CD4-positive, alpha-beta T cell (primary cell): Measurements from ENCODE around the gene MAP7D3. TPM values are rescaled to one million over a fixed set of nuclear protein-coding genes. Genes with fewer than 3 reads are reported as not detected.
"Not testable (repeated sequence)": the region's sequence is repeated elsewhere in the genome, so short reads cannot be mapped to it uniquely, and the experiment has no call there.

Experiments used
- ATAC-seq: fragments of 200-7000 bp; cut with Tn5 transposase; one replicate; pipeline ENCODE4 v1.10.0; 2022; ENCODE audit warnings: mild to moderate bottlenecking; ENCODE audit not compliant: poor library complexity
- CTCF ChIA-PET: fragments of 350-600 bp; sonication (Branson Sonifier 250); formaldehyde crosslinking; loops from one replicate; lab custom pipeline; 2021; ENCODE audit warnings: antibody characterized with exemption, inconsistent platforms; lab: Charles Lee
- POLR2A ChIA-PET: fragments of 350-600 bp; sonication (Branson Sonifier 250); formaldehyde crosslinking; loops from one replicate; lab custom pipeline; 2021; ENCODE audit warnings: antibody characterized with exemption, inconsistent platforms; lab: Charles Lee
- DNase-seq, 14 experiments: peaks; one replicate each; pipeline ENCODE4 v3.0.0-alpha.2; 2013 to 2020; ENCODE audit warnings: mixed read lengths in 2 of 14
- H3K27ac ChIP-seq, 2 donors: one replicate each; pipeline versions ENCODE4 v1.5.1 to v1.7.0; 2013; ENCODE audit warnings: low read length in 2 of 2, low read depth in 1 of 2, mild to moderate bottlenecking in 1 of 2
- H3K27me3 ChIP-seq, 2 experiments: 1 replicate in 1 of 2; 2 replicates in 1 of 2; pipeline versions ENCODE4 v1.6.1 to v1.7.0; 2013; ENCODE audit warnings: low read length in 2 of 2, control low read depth in 1 of 2, mild to moderate bottlenecking in 1 of 2, moderate library complexity in 1 of 2; ENCODE audit not compliant: insufficient read depth in 2 of 2, control insufficient read depth in 1 of 2
- H3K36me3 ChIP-seq: one replicate; pipeline ENCODE4 v1.6.1; 2013; ENCODE audit warnings: low read length, control low read depth; ENCODE audit not compliant: insufficient read depth
- H3K4me1 ChIP-seq: one replicate; pipeline ENCODE4 v1.6.1; 2013; ENCODE audit warnings: low read length, control low read depth; ENCODE audit not compliant: insufficient read depth
- H3K4me3 ChIP-seq: one replicate; pipeline ENCODE4 v1.5.1; 2013; ENCODE audit warnings: mild to moderate bottlenecking, low read length, moderate library complexity
- H3K9me3 ChIP-seq, 2 experiments: 1 replicate in 1 of 2; 2 replicates in 1 of 2; pipeline versions ENCODE4 v1.6.1 to v1.7.0; 2013; ENCODE audit warnings: low read length in 2 of 2, mild to moderate bottlenecking in 2 of 2, control low read depth in 1 of 2, moderate library complexity in 1 of 2; ENCODE audit not compliant: control insufficient read depth in 1 of 2, insufficient read depth in 1 of 2
- H3K27ac Mint-ChIP-seq: one replicate; pipeline ENCODE4 v1.8.0; 2020; ENCODE audit warnings: mixed read lengths
- H3K27me3 Mint-ChIP-seq: one replicate; pipeline ENCODE4 v1.8.0; 2021; ENCODE audit warnings: mixed read lengths
- H3K36me3 Mint-ChIP-seq: one replicate; pipeline ENCODE4 v1.8.0; 2021; ENCODE audit warnings: low read depth, mixed read lengths
- H3K4me1 Mint-ChIP-seq: one replicate; pipeline ENCODE4 v1.8.0; 2021; ENCODE audit warnings: low read depth, mixed read lengths
- H3K4me3 Mint-ChIP-seq: one replicate; pipeline ENCODE4 v1.8.0; 2020; ENCODE audit warnings: mild to moderate bottlenecking, mixed read lengths
- H3K9me3 Mint-ChIP-seq: one replicate; pipeline ENCODE4 v1.8.0; 2020; ENCODE audit warnings: mixed read lengths
- intact Hi-C, 2 experiments: fragments of 100-400 bp; cut with DNase I in 1 of 2; cut with micrococcal nuclease in 1 of 2; formaldehyde crosslinking; loops; one replicate each; pipeline versions ENCODE4 v1.15.1 to v1.9.0; 2023 to 2025; cut with DNase I, micrococcal nuclease
- total RNA-seq, 174 experiments: library from RNA in 2 of 174; stranded (reverse) in 2 of 174; gene quantifications; one replicate each; pipeline ENCODE4 v1.2.3 and lab custom pipeline; 2021 to 2026
- TF ChIP-seq, protein P1 (sequence below): fragments of 200-600 bp; IDR thresholded peaks from one replicate; pipeline ENCODE4 v1.8.0; 2022; ENCODE audit warnings: antibody characterized with exemption, mild to moderate bottlenecking

MAP7D3 gene
- total RNA-seq, 2 experiments from 2014 or later = 3.2 to 3.7 TPM

DNA sequence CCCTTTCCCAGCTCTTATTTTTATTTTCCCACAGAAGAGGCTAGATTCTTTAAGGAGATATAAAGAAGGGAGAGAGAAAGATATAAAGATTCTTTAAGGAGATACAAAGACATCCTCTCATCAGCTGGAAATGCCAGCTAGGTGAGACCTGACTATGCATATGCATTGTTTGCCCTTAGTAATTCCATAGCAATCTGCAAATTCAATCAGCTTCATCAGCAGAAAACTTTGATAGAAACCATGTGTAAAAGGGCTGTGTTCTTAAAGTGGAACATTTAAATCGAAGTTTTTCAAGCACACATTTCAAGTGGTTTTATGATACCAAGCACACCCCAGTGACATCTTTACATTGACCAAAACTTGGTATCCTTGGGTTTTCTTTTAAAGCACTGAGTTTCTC, 79.8 kb downstream of the MAP7D3 start:
- Histone ChIP-seq H3K4me1 (no peaks in the 10 kb centered on the region), H3K9me3 (no peaks in the 10 kb centered on the region), H3K4me3 (no peak overlapping the region), H3K27me3 (no peaks in the 10 kb centered on the region), H3K27ac (no peak overlapping the region), H3K36me3 (peaks cover 4% of the 10 kb centered on the region)
- no peaks in the 10 kb centered on the region for H3K27me3 Mint-ChIP-seq
- ATAC-seq (no peak), DNase-seq (no peak)
- H3K27ac Mint-ChIP-seq = no peak overlapping the region
- ChIA-PET CTCF (interaction anchor here (0.5 kb wide), 1 partner anchor 53 kb away, joined by 3 read pairs; no protein-coding TSS in a partner anchor), POLR2A (no interaction called here)
- TF ChIP-seq, protein P1, sequence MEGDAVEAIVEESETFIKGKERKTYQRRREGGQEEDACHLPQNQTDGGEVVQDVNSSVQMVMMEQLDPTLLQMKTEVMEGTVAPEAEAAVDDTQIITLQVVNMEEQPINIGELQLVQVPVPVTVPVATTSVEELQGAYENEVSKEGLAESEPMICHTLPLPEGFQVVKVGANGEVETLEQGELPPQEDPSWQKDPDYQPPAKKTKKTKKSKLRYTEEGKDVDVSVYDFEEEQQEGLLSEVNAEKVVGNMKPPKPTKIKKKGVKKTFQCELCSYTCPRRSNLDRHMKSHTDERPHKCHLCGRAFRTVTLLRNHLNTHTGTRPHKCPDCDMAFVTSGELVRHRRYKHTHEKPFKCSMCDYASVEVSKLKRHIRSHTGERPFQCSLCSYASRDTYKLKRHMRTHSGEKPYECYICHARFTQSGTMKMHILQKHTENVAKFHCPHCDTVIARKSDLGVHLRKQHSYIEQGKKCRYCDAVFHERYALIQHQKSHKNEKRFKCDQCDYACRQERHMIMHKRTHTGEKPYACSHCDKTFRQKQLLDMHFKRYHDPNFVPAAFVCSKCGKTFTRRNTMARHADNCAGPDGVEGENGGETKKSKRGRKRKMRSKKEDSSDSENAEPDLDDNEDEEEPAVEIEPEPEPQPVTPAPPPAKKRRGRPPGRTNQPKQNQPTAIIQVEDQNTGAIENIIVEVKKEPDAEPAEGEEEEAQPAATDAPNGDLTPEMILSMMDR = no peak
- no peaks in the 10 kb centered on the region for H3K9me3 Mint-ChIP-seq
- no peak overlapping the region for H3K4me3 Mint-ChIP-seq
- no peaks in the 10 kb centered on the region for H3K36me3 Mint-ChIP-seq
- intact Hi-C loops = no loop called here
- peaks cover 4% of the 10 kb centered on the region for H3K4me1 Mint-ChIP-seq

DNA sequence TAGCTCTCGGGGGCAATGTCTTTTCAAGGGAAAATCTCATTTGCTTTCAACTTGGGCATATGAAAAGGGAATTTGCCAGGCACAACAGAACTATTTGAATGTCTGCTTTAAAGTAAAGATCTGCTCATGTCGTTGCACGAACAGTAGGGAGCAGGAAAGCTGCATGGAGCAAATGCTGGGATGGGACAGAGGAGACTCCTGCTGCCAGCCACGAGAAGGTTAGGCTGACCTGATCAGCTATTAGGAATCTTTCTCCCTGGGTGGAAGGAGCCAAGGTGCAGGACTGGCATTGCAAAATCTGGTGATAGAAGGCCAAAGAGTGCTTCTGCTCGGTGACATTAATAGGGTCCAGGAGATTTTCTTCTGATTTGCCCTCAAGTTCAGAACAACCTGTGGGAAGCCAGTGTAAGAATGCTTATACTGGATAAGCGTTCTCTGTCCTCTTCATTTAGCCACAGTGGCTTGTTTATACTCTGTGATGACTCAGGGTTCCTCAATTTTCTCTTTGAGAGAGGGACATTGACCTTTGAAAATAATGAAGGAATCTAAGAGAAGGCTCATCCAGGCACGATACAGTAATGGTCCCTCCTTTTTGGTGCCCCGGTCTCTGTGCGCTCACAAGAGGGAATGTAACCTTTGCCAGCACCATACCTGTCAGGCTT, 80.9 kb downstream of the MAP7D3 start:
- POLR2A ChIA-PET = no interaction called here
- H3K9me3 ChIP-seq = no peaks in the 10 kb centered on the region
- Mint-ChIP-seq H3K27me3 (no peaks in the 10 kb centered on the region), H3K36me3 (no peaks in the 10 kb centered on the region), H3K4me3 (no peak overlapping the region), H3K9me3 (no peaks in the 10 kb centered on the region), H3K4me1 (peaks cover 9% of the 10 kb centered on the region), H3K27ac (no peak overlapping the region)
- no peak overlapping the region for H3K27ac ChIP-seq
- peaks cover 2% of the 10 kb centered on the region for H3K36me3 ChIP-seq
- CTCF ChIA-PET = no interaction called here
- no peaks in the 10 kb centered on the region for H3K27me3 ChIP-seq
- TF ChIP-seq, protein P1 = no peak
- no peak for DNase-seq
- ATAC-seq = no peak
- intact Hi-C loops = no loop called here
- no peaks in the 10 kb centered on the region for H3K4me1 ChIP-seq
- H3K4me3 ChIP-seq = no peak overlapping the region

DNA sequence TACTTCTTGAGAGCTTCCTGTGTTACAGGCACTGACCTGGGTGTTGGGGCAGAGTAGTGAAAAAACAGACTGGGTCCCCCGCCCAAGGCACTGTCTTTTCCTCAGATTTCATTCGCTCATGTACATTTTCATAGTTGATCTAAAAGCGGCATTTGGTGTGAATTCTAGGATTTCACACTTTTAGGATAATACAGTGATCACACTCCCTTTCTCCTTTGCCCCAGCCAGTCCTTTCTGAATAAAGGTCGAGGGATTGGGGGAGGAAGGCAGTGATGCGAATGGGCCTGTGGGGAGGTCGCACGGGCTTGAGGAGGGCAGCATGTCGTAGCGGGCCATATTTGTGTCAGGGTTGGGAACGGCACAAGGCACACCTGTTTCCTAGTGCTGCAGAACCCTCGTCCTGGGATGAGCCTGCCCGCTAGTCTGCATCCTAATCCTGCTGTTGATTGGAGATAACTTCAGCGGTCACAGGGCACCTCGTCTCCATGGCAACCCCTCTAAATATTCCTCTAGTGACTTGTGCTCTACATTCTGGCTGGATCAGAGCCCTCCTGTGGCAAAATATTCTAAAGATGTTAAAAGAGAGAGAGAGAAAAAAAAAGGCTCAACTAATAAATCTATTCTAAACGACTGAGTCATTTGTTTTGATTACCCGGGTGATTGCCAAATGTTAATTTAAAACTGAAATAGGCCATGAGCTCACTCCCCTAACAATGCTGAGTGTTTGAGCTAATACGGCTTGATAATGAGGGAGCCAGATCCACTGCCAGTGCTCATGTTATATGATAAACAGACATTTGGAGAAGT, 82.1 kb downstream of the MAP7D3 start:
- Mint-ChIP-seq H3K4me1 (peaks cover 9% of the 10 kb centered on the region), H3K27me3 (no peaks in the 10 kb centered on the region), H3K27ac (no peak overlapping the region), H3K4me3 (no peak overlapping the region), H3K36me3 (no peaks in the 10 kb centered on the region), H3K9me3 (no peaks in the 10 kb centered on the region)
- DNase-seq = no peak
- no peak for ATAC-seq
- H3K36me3 ChIP-seq = no peaks in the 10 kb centered on the region
- H3K9me3 ChIP-seq = no peaks in the 10 kb centered on the region
- intact Hi-C loops = no loop called here
- H3K27ac ChIP-seq = no peak overlapping the region
- H3K4me1 ChIP-seq = no peaks in the 10 kb centered on the region
- TF ChIP-seq, protein P1 = no peak
- H3K4me3 ChIP-seq = no peak overlapping the region
- H3K27me3 ChIP-seq = no peaks in the 10 kb centered on the region
- POLR2A ChIA-PET = interaction anchor here (0.7 kb wide), 1 partner anchor 185 kb away, joined by 3 read pairs; no protein-coding TSS in a partner anchor
- CTCF ChIA-PET = no interaction called here

DNA sequence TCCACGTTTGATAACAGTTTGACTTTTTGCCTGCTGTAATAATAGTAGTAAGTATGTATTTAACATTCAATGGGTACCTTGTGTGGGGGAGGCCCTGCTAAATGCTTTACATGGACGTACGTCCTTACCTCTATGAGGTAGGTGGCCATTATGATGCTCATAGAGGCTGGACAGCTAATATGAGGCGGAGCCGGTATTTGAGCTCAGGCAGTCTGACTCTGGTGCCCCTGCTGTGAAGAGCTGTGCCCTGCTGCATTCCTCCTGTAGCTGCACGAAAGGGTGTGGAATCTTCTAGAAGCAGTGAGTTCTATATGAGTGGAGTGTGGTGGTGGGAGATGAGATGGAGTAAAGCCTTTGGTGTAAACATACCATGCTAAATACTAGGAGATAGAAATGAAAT, 83.2 kb downstream of the MAP7D3 start:
- H3K4me1 Mint-ChIP-seq, POLR2A ChIA-PET, H3K36me3 Mint-ChIP-seq, H3K9me3 ChIP-seq, CTCF ChIA-PET, H3K27ac ChIP-seq, H3K4me3 ChIP-seq, H3K36me3 ChIP-seq, H3K27me3 ChIP-seq, H3K4me1 ChIP-seq, H3K4me3 Mint-ChIP-seq, intact Hi-C loops, H3K9me3 Mint-ChIP-seq, H3K27ac Mint-ChIP-seq, ATAC-seq, H3K27me3 Mint-ChIP-seq, DNase-seq: not testable (repeated sequence)
